HG03039 (cell line): ENCODE results near the gene NOTCH4.

Source experiments
- ATAC-seq: cut with Tn5 transposase; IDR thresholded peaks from one replicate; pipeline ENCODE4 v1.9.1; 2021; ENCODE audit warnings: mild to moderate bottlenecking, moderate library complexity; ENCODE audit not compliant: unreplicated experiment

NOTCH4 gene

DNA sequence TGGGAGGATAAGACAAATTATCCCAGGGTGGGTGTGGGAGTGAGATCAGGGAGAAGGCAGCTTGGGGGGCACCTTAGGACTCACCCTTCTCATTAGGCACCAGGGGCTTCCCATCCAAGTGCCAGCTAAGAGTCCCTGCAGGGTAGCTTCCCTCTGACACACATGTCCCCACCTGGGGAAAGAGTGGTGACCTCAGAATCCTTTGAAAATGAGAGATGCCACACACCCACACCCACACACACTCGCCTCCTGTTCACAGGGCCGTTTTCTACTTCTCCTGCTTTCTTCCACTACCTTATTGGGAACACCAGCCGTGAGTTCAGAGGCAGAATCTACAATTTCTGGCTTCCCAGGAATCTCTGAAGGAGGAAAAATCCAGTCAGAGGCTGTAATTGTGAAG, 40.8 kb downstream of the NOTCH4 start:
- ATAC-seq = no peak

- ATAC-seq = no peak
These were observed 41.3 kb downstream of the NOTCH4 start for GRCh38 chr6:32182555-32182981.

- ATAC-seq = no peak
These were observed 41.8 kb downstream of the NOTCH4 start for GRCh38 chr6:32181915-32182529.

DNA sequence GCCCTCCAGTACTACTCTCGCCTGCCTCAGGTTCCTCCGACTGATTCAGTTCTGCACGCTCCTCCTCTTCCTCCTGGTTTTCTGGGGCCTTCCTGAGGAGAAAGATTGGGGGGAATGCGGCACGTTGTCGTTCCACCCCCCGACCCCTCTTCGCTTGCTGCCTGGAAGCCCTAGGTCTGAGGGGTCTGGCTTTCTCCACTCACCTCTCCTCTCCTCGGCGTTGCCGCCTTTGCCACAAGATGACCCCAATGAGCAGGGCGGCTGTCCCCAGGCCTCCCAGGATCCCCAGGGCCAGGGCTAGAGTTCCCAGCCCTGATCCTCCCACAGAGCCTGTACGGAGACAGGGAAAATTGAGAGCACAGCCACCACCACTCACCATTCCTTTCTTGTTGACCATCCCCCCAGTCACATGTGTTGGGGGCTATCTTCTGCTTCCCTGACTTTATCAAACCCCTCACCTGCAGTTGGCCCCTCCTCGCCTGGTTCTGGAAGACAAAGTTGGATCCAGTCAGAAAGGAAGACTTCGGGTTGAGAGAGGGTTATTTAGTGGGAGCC, 42.6 kb downstream of the NOTCH4 start:
- ATAC-seq = no peak

DNA sequence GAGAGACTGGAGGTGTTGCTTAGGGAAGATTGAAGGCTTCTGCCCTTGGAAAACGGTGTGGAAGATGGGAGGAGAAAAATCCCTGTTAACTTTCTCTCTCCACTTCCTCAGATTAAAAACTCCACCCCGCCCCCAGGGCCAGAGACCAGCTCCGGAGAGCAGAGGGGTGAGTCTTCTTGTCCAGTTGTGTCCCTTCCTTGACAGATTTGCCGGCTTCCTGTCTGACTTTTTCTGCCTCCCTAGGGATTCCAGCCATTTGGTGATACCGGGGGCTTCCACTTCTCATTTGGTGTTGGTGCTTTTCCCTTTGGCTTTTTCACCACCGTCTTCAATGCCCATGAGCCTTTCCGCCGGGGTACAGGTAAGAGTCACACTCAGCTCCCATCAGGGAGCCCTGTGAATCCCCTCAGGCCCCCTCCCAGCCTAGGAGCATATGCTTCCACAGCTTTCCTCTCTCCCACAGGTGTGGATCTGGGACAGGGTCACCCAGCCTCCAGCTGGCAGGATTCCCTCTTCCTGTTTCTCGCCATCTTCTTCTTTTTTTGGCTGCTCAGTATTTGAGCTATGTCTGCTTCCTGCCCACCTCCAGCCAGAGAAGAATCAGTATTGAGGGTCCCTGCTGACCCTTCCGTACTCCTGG, 44.0 kb downstream of the NOTCH4 start:
- ATAC-seq = no peak

- no peak for ATAC-seq
These were observed 45.1 kb downstream of the NOTCH4 start for GRCh38 chr6:32178547-32179440.

DNA sequence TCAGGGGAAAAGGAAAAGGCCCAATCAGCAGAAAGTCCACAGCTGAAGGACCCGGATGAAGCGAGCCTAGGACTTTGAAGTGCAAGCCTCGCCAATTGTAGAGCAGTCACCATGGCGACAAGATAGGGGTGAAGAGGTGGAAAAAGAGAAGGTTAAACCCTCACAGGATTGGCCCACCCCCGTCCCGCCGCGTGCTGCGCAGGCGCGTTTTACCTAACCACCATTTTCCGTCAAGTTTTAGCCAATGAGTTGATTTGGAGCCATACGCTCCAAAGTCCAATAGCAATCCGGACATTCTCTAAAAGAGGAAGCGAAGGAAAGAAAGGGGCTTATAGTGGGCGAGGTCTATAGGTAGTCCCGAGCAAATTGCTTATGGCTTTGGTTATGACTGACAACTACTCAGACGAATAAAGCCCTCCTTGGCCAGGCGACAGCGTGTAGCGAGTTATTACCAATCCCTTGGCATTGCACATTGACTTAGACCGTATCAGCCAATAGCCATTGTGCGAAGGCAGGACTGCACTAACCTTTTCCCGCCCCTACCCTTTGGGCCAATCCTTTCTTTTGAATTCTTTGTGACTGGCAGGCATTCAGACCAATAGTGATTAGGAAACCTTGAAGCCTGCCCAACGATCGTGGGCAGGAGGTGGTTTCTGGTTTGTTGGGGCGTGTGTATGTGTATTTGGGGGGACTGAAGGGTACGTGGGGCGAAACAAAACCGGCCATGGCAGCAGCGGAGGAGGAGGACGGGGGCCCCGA, 45.9 kb downstream of the NOTCH4 start, which contains the start of gene RNF5:
Gene RNF5, plus strand, starts transcription at position 618 of the 759 bp plus-strand sequence. Its CDS starts 107 bp downstream, at position 725.
- ATAC-seq = peak; percentile 70

GRCh38 chr6:32177183-32177787, 46.6 kb downstream of the NOTCH4 start:
- peak; percentile 4 for ATAC-seq

DNA sequence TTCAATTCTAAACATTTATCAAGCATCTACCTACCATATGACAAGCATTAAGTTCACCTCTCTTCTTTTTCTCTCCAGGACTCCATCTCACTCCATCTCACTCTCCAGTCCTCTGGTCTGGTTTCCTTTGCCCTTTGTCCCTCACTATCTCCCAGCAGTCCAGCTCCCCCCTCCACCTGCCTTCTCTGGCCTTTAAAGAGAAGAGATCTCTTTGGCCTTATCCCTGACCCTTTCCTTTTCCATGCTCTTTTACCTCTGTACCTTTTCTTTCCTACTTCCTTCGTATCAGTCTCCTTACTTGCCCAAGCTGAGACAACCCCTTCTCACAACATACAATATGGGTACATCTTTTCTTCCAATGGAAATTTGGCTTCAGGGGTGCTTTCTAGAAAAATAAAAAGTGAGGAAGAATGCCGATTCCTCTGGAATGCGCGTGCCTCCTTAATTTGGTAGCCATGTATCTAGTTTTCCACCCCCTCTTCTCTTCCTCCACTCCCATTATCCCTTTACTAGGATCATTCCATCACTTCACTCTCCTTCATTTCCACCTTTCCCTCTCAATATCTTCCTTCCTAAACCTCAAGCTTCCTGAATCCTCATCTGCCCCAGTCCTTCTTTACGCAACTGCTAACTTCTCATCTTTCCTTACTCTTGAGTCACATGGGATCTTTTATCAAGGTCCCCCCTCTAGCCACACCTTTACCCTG, 47.2 kb downstream of the NOTCH4 start:
- ATAC-seq = no peak

- ATAC-seq = peak; percentile 37
These were observed 48.0 kb downstream of the NOTCH4 start, which contains the start of gene AGPAT1 for GRCh38 chr6:32175711-32176475. Gene AGPAT1, minus strand, starts transcription at chr6:32176084. Its CDS starts 4,588 bp downstream, at chr6:32171496.

- ATAC-seq = no peak
These were observed 48.6 kb downstream of the NOTCH4 start for GRCh38 chr6:32175322-32175710.

GRCh38 chr6:32174416-32174815, 49.5 kb downstream of the NOTCH4 start:
- ATAC-seq = no peak

DNA sequence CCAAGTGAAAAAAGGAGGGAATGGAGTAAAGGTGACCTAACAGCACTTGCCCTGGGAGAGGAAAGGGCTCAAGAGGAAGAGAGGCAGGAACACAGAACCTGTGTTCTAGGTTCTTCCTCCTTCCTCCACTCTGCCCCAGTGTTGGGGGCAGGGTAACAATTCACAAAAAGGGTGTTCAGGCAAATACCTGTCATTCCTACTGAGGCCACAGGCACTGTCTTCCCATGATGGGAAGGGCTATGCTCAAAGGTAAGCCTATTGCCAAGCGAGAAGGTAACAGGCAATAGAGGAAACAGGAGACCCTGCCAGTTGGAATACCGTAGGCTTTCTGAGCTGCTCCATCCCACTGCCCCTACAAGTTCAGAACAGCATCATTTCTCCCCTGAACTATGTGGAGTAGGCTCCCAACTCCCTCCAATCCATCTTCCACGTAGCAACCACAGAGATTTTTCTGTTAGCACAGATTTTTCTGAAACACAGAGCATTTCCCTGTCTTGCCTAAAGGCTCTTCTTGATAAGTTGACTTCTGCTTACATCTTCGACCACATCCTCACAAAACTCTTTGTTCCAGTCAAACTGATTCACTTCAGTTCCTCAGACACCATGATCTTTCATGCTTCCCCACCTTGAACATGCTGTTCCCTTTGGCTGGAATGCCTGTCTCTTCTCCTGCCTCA, 50.7 kb downstream of the NOTCH4 start:
- ATAC-seq = no peak

- no peak for ATAC-seq
These were observed 52.6 kb downstream of the NOTCH4 start for GRCh38 chr6:32171234-32171633.

- ATAC-seq = no peak
These were observed 53.6 kb downstream of the NOTCH4 start for GRCh38 chr6:32170294-32170693.

GRCh38 chr6:32168807-32169591, 54.9 kb downstream of the NOTCH4 start:
- no peak for ATAC-seq

DNA sequence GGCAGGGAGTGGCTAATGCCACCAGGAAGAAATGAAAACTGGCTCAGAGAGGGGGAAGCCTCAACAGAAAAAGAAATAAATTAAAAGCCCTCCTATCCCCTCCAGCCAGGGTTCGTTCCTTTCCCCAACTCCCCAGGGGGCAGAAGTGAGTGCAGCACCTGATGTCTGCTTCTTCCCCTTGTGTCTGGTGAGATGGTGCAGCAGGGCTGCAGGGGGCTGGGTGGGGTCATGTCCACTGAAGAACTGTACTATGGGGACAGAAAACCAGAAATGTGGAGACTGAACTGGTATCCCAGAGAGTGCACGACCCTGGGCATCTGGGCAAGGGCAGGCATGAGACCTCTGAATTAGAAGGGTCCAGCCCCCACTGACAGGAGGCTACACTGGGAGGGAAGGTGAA, 55.5 kb downstream of the NOTCH4 start:
- no peak for ATAC-seq
